ENCODE results near the gene MACROH2A1.
A peak's percentile ranks its signal among the peaks of the same experiment; 100 is the strongest.
"Not testable (repeated sequence)": the region's sequence is repeated elsewhere in the genome, so short reads cannot be mapped to it uniquely, and the experiment has no call there.

MACROH2A1 gene

GRCh38 chr5:135364421-135365262, 34.4 kb downstream of the MACROH2A1 start:
- Histone ChIP-seq H4K20me1 (peaks cover 49 to 97% (median 91%) of the 10 kb centered on the region in 11 experiments; a peak in 21 of 22 replicates), H3K4me3 (no peak overlapping the region), H3K27me3 (no peaks in the 10 kb centered on the region), H3K4me2 (no peak overlapping the region), H3K9me3 (replicated peaks in 1 of 11) (no peaks in the 10 kb centered on the region), H3K36me3 (peaks cover 93 to 99% (median 96%) of the 10 kb centered on the region in 11 experiments), H3K9ac (no peak overlapping the region), H3K27ac (no peak overlapping the region), H3K4me1 (peaks cover 23 to 52% (median 37%) of the 10 kb centered on the region in 10 experiments)
- TF ChIP-seq Cebpa-rat (IDR thresholded peaks at IDR 0.05) = no peak

GRCh38 chr5:135363342-135363741, 35.7 kb downstream of the MACROH2A1 start:
- peaks cover 46 to 97% (median 91%) of the 10 kb centered on the region in 11 experiments; a peak in 21 of 22 replicates for H4K20me1 ChIP-seq
- H3K27me3 ChIP-seq; H3K9me3 ChIP-seq (replicated peaks in 1 of 11); H3K27ac ChIP-seq; H3K4me3 ChIP-seq: not testable (repeated sequence)
- H3K9ac ChIP-seq = peak overlapping the region in 1 of 11 experiments; percentile 47; a peak in 1 of 22 replicates
- H3K4me2 ChIP-seq = peak overlapping the region in 1 of 11 experiments; percentile 11; a peak in 1 of 22 replicates
- H3K36me3 ChIP-seq = peaks cover 93 to 99% (median 96%) of the 10 kb centered on the region in 11 experiments
- H3K4me1 ChIP-seq = peaks cover 23 to 41% (median 31%) of the 10 kb centered on the region in 10 experiments

- Histone ChIP-seq H3K27me3 (no peaks in the 10 kb centered on the region), H4K20me1 (peaks cover 39 to 97% (median 91%) of the 10 kb centered on the region in 11 experiments; a peak in 21 of 22 replicates), H3K27ac (no peak overlapping the region), H3K4me2 (peak overlapping the region in 4 of 11 experiments; percentile 16 to 64 (median 46); a peak in 4 of 22 replicates), H3K4me1 (peaks cover 23 to 35% (median 30%) of the 10 kb centered on the region in 10 experiments), H3K9ac (peak overlapping the region in 1 of 11 experiments; percentile 20; a peak in 2 of 22 replicates), H3K36me3 (peaks cover 93 to 99% (median 96%) of the 10 kb centered on the region in 11 experiments), H3K9me3 (replicated peaks in 1 of 11) (no peaks in the 10 kb centered on the region), H3K4me3 (no peak overlapping the region)
- TF ChIP-seq Cebpa-rat (IDR thresholded peaks at IDR 0.05) = no peak
Measured at GRCh38 chr5:135362102-135362501, 36.9 kb downstream of the MACROH2A1 start.

- Histone ChIP-seq H3K27ac (peak overlapping the region in 8 of 11 experiments; percentile 6 to 51 (median 32); a peak in 10 of 22 replicates), H3K4me3 (no peak overlapping the region), H3K36me3 (peaks cover 93 to 99% (median 96%) of the 10 kb centered on the region in 11 experiments), H3K9ac (peak overlapping the region in 3 of 11 experiments; percentile 8 to 20 (median 18); a peak in 2 of 22 replicates), H3K4me2 (peak overlapping the region; percentile 38 to 67 (median 56)), H3K27me3 (no peaks in the 10 kb centered on the region), H3K9me3 (replicated peaks in 1 of 11) (no peaks in the 10 kb centered on the region), H4K20me1 (peaks cover 37 to 97% (median 91%) of the 10 kb centered on the region in 11 experiments; a peak in 21 of 22 replicates), H3K4me1 (peaks cover 23 to 35% (median 30%) of the 10 kb centered on the region in 10 experiments)
- no peak for TF ChIP-seq Cebpa-rat (IDR thresholded peaks at IDR 0.05)
Measured at GRCh38 chr5:135360278-135361274, 38.5 kb downstream of the MACROH2A1 start.

GRCh38 chr5:135359374-135360165, 39.5 kb downstream of the MACROH2A1 start:
- Histone ChIP-seq H3K9ac (peak overlapping the region in 2 of 11 experiments; percentile 8 to 20; a peak in 2 of 22 replicates), H3K4me1 (peaks cover 23 to 35% (median 30%) of the 10 kb centered on the region in 10 experiments), H3K36me3 (peaks cover 93 to 99% (median 96%) of the 10 kb centered on the region in 11 experiments), H4K20me1 (peaks cover 44 to 97% (median 91%) of the 10 kb centered on the region in 11 experiments; a peak in 21 of 22 replicates), H3K4me3 (no peak overlapping the region), H3K27ac (peak overlapping the region in 5 of 11 experiments; percentile 18 to 50 (median 29); a peak in 5 of 22 replicates), H3K4me2 (peak overlapping the region in 2 of 11 experiments; percentile 56 to 60; a peak in 2 of 22 replicates), H3K9me3 (replicated peaks in 1 of 11) (no peaks in the 10 kb centered on the region), H3K27me3 (no peaks in the 10 kb centered on the region)
- no peak for TF ChIP-seq Cebpa-rat (IDR thresholded peaks at IDR 0.05)

- Histone ChIP-seq H3K9me3 (replicated peaks in 1 of 11) (no peaks in the 10 kb centered on the region), H3K27me3 (no peaks in the 10 kb centered on the region), H3K4me3 (no peak overlapping the region), H3K4me1 (peaks cover 21 to 28% (median 25%) of the 10 kb centered on the region in 10 experiments), H3K36me3 (peaks cover 97 to 100% (median 100%) of the 10 kb centered on the region in 11 experiments), H3K27ac (no peak overlapping the region), H3K9ac (no peak overlapping the region), H3K4me2 (no peak overlapping the region), H4K20me1 (peaks cover 52 to 100% (median 97%) of the 10 kb centered on the region in 11 experiments)
- TF ChIP-seq Cebpa-rat (IDR thresholded peaks at IDR 0.05) = no peak
Measured at GRCh38 chr5:135357685-135358084, 41.3 kb downstream of the MACROH2A1 start.

- Histone ChIP-seq H3K4me1 (peaks cover 18 to 21% (median 18%) of the 10 kb centered on the region in 10 experiments), H3K27ac (no peak overlapping the region)
Measured at GRCh38 chr5:135356522-135357318, 42.3 kb downstream of the MACROH2A1 start.

More at GRCh38 chr5:135356522-135357318, 42.3 kb downstream of the MACROH2A1 start:
- Histone ChIP-seq H3K9me3 (replicated peaks in 1 of 11) (no peaks in the 10 kb centered on the region), H3K27me3 (no peaks in the 10 kb centered on the region), H4K20me1 (peaks cover 48 to 100% (median 98%) of the 10 kb centered on the region in 11 experiments), H3K9ac (no peak overlapping the region), H3K4me2 (no peak overlapping the region), H3K4me3 (no peak overlapping the region), H3K36me3 (peaks cover 100% of the 10 kb centered on the region in 11 experiments)
- no peak for TF ChIP-seq Cebpa-rat (IDR thresholded peaks at IDR 0.05)

Data from BLaER1 treated with 17β-estradiol and CSF1 and Interleukin-3, amounts not matched to agents 10 nM and 100 nM (cell line).